Mucosa of stomach (tissue), 1 donor: ENCODE data around the gene NIT1.

Experiments used
- H3K27me3 ChIP-seq: one replicate; pipeline ENCODE4 v1.7.0; 2013; ENCODE audit warnings: mild to moderate bottlenecking, low read length; ENCODE audit not compliant: control insufficient read depth, insufficient read depth
- H3K36me3 ChIP-seq: one replicate; pipeline ENCODE4 v1.7.0; 2013; ENCODE audit warnings: low read length; ENCODE audit not compliant: control insufficient read depth, insufficient read depth
- H3K4me1 ChIP-seq: one replicate; pipeline ENCODE4 v1.7.0; 2013; ENCODE audit warnings: mild to moderate bottlenecking, low read length; ENCODE audit not compliant: control insufficient read depth, insufficient read depth
- H3K4me3 ChIP-seq: one replicate; pipeline ENCODE4 v1.7.0; 2013; ENCODE audit warnings: low read length
- H3K9ac ChIP-seq: one replicate; pipeline ENCODE4 v1.7.0; 2013; ENCODE audit warnings: mild to moderate bottlenecking, low read length, moderate library complexity
- H3K9me3 ChIP-seq: one replicate; pipeline ENCODE4 v1.7.0; 2013; ENCODE audit warnings: mild to moderate bottlenecking, low read length, moderate library complexity; ENCODE audit not compliant: control insufficient read depth
- donor health status: Pancreatic carcinoma.

Gene NIT1

DNA sequence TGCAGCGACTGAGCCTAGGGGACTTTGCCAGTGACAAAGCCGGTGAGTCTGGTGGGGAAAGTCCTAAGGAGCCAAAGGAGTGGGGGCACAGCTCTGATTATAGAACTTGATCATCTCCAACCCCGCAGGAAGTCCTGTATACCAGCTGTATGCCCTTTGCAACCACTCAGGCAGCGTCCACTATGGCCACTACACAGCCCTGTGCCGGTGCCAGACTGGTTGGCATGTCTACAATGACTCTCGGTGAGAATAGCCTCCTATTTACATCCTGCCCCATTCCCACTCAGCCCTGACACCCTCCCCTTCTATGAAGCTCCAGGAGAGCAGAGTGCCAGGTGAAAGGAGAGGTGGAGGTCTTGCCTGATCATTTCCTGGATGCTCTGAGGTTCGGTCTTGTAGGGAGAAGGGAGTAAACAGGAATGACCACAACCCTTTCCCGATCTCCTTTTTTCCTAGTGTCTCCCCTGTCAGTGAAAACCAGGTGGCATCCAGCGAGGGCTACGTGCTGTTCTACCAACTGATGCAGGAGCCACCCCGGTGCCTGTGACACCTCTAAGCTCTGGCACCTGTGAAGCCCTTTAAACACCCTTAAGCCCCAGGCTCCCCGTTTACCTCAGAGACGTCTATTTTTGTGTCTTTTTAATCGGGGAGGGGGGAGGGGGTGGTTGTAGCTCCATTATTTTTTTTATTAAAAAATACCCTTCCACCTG lies 47.2 kb downstream of the NIT1 start:
- Histone ChIP-seq H3K4me3 (peak overlapping the region; percentile 43), H3K9ac (peak overlapping the region; percentile 81), H3K9me3 (no peaks in the 10 kb centered on the region), H3K36me3 (no peaks in the 10 kb centered on the region), H3K27me3 (no peaks in the 10 kb centered on the region), H3K4me1 (peaks cover 30% of the 10 kb centered on the region)

DNA sequence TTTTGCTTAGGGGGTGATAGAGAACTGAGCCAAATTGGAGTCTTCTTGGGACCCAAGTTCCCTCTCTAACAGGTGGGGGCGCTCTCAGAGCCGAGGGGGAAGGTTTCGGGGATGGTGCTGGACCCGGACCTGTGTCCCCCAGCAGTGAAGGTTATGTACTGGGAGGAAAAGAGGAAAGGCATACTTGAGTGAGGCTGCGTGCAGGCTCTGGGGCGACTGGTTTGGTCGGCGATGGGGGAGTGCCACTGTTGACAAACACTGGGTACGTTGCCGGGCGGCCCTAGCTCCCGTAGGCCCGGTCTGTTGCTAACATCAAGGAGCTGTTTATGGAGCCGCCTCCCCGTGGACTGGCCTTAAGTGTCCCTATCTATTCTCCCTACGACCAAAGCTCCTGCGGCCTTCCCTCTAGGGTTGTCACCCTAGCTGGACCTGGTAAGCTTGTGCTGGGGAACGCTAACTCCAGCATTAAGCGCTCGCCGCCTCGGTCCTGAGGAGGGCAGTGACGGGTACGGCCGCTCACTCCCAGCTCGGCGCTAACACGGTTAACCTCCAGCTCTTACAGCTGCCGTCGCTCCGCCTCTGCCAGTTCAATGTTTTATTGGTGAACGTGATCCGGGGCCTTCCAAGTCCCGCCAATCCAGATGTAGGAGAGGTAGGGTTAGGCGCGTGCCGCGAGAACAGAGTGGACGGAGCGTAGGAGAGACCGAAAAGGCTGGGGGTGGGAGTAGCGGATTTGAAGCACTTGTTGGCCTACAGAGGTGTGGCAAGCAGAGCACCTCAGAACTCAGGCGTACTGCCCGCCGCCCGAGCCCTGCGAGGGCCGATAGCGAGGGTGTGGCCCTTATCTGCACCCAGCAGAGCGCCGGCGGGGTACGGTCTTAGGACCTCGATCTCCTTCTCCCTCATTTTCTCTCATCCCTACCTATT lies 48.1 kb downstream of the NIT1 start, which contains the start of gene PPOX:
PPOX (plus strand) TSS at position 685 of the 927 bp plus-strand sequence. CDS start 422 bp downstream, outside the sequence.
- peak within 1 kb of the TSS; percentile 81 for H3K9ac ChIP-seq
- peak within 1 kb of the TSS; percentile 43 for H3K4me3 ChIP-seq
- peaks cover 7% of the 10 kb centered on the region for H3K36me3 ChIP-seq
- peaks cover 20% of the 10 kb centered on the region for H3K4me1 ChIP-seq
- no peaks in the 10 kb centered on the region for H3K27me3 ChIP-seq
- no peaks in the 10 kb centered on the region for H3K9me3 ChIP-seq

DNA sequence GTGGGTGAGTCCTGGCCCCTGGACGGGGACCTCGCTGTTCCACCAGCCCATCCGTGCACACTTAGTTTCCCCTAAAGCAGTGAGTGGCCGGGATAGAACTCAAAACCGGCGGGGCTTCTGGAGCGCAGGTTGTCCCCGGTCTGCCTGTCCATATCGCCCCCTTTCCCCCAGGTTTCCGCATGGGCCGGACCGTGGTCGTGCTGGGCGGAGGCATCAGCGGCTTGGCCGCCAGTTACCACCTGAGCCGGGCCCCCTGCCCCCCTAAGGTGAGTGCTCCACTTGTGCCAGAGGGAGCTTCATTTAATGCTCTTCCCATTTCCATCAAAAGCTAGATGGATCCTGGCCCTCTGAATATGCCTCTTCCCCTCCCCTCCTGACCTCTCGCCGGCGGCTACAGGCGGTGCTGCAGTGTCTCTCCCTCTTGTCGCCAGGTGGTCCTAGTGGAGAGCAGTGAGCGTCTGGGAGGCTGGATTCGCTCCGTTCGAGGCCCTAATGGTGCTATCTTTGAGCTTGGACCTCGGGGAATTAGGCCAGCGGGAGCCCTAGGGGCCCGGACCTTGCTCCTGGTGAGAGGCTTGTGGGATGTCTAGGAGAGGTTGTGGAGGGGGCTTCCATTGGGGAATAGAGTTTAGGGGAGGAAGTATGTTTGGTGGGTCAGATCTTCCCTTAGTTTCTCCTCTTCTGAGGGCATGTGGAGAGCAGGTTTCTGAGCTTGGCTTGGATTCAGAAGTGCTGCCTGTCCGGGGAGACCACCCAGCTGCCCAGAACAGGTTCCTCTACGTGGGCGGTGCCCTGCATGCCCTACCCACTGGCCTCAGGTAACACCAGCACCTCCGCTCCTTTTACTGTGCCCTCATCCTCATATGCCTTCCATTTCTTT lies 49.0 kb downstream of the NIT1 start:
- peaks cover 7% of the 10 kb centered on the region for H3K36me3 ChIP-seq

DNA sequence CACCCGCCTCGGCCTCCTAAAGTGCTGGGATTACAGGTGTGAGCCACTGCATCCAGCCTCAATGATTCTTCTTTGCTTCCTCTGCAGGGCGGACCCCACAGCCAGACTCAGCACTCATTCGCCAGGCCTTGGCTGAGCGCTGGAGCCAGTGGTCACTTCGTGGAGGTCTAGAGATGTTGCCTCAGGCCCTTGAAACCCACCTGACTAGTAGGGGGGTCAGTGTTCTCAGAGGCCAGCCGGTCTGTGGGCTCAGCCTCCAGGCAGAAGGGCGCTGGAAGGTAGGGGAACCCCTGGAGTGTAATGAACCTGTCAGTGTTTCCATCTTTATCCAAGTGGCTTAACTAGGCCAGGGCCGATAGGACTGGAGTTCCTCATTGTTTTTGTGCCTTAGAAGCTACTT lies 51.0 kb downstream of the NIT1 start:
- no peaks in the 10 kb centered on the region for H3K27me3 ChIP-seq
- H3K36me3 ChIP-seq = peaks cover 11% of the 10 kb centered on the region
- no peak overlapping the region for H3K4me3 ChIP-seq
- H3K9ac ChIP-seq = no peak overlapping the region
- no peaks in the 10 kb centered on the region for H3K9me3 ChIP-seq
- peaks cover 17% of the 10 kb centered on the region for H3K4me1 ChIP-seq

More for the DNA sequence above, 49.0 kb downstream of the NIT1 start:
- Histone ChIP-seq H3K4me3 (peak overlapping the region; percentile 42), H3K27me3 (no peaks in the 10 kb centered on the region), H3K9ac (peak overlapping the region; percentile 73), H3K9me3 (no peaks in the 10 kb centered on the region), H3K4me1 (peaks cover 17% of the 10 kb centered on the region)
